Stomach (tissue), 4 donors: ENCODE data around the gene CELSR1.

Experiments used
- POLR2A ChIP-seq, 4 donors: fragments of 450-650 bp; IDR thresholded peaks; one replicate each; pipeline ENCODE4 v1.6.1; 2016; ENCODE audit warnings: antibody characterized with exemption in 4 of 4, control low read depth in 2 of 4, mild to moderate bottlenecking in 1 of 4, moderate library complexity in 1 of 4
- TF ChIP-seq, protein P1 (sequence below), 7 experiments: fragments of 450-650 bp in 4 of 7; fragments of 200-600 bp in 3 of 7; sonication (generic) in 3 of 7; IDR thresholded peaks; one replicate each; pipeline ENCODE4 v1.5.1; 2016 to 2019; ENCODE audit warnings: antibody characterized with exemption in 7 of 7, control low read depth in 2 of 7, mild to moderate bottlenecking in 1 of 7

DNA sequence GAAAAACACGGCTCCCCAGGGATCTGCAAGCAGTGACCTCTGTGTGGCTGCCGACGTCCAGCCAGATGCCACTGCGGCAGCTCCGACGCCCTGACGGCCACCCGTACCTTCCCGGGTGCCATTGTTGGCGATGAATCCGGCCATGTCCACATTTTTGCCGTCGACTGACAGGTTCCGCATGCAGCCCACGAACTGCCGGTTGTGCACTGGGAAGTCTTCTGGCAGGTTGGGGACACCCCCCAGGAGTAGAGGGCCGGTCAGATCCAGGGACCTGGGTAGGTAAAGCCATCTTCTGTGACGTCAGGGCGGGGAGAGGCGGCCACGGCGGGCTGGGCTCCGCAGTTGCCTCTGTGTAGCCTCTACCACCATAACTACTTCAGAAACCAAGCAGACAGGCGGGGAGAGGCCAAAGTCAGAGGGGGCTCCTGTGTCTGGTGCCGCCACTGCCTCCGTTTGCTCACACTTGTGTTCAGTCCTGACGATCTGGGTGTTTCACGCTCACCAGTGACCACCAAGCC, 127.1 kb downstream of the CELSR1 start:
- TF ChIP-seq, protein P1, sequence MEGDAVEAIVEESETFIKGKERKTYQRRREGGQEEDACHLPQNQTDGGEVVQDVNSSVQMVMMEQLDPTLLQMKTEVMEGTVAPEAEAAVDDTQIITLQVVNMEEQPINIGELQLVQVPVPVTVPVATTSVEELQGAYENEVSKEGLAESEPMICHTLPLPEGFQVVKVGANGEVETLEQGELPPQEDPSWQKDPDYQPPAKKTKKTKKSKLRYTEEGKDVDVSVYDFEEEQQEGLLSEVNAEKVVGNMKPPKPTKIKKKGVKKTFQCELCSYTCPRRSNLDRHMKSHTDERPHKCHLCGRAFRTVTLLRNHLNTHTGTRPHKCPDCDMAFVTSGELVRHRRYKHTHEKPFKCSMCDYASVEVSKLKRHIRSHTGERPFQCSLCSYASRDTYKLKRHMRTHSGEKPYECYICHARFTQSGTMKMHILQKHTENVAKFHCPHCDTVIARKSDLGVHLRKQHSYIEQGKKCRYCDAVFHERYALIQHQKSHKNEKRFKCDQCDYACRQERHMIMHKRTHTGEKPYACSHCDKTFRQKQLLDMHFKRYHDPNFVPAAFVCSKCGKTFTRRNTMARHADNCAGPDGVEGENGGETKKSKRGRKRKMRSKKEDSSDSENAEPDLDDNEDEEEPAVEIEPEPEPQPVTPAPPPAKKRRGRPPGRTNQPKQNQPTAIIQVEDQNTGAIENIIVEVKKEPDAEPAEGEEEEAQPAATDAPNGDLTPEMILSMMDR (IDR thresholded peaks at IDR 0.05), result no peak
- no peak for TF ChIP-seq POLR2A (IDR thresholded peaks at IDR 0.05)
